Nephron progenitor cell (in vitro differentiated cells): ENCODE data around the gene ATP6V1G2.
"Not testable (repeated sequence)": the region's sequence is repeated elsewhere in the genome, so short reads cannot be mapped to it uniquely, and the experiment has no call there.

Experiments
- DNase-seq: peaks from one replicate; pipeline ENCODE4 v3.0.0; 2021
- H3K27ac Mint-ChIP-seq: 2 replicates; pipeline ENCODE4 v1.8.0; 2021; ENCODE audit warnings: mild to moderate bottlenecking, moderate library complexity, mixed read lengths
- H3K27me3 Mint-ChIP-seq: 2 replicates; pipeline ENCODE4 v1.8.0; 2021; ENCODE audit warnings: mild to moderate bottlenecking, low read depth, mixed read lengths; ENCODE audit not compliant: poor library complexity
- H3K36me3 Mint-ChIP-seq: 2 replicates; pipeline ENCODE4 v1.8.0; 2021; ENCODE audit warnings: low read depth, mixed read lengths
- H3K4me1 Mint-ChIP-seq: 2 replicates; pipeline ENCODE4 v1.8.0; 2021; ENCODE audit warnings: mixed read lengths
- H3K4me3 Mint-ChIP-seq: 2 replicates; pipeline ENCODE4 v1.8.0; 2021; ENCODE audit warnings: mild to moderate bottlenecking, moderate library complexity, mixed read lengths
- H3K9me3 Mint-ChIP-seq: 2 replicates; pipeline ENCODE4 v1.8.0; 2021; ENCODE audit warnings: mild to moderate bottlenecking, moderate library complexity, mixed read lengths
- CTCF ChIP-seq: fragments of 200-600 bp; sonication (generic); IDR thresholded peaks from 2 replicates; pipeline ENCODE4 v1.5.0; 2021; ENCODE audit warnings: antibody characterized with exemption

ATP6V1G2 gene

GRCh38 chr6:31498748-31499147, 47.7 kb downstream of the ATP6V1G2 start:
- Mint-ChIP-seq H3K36me3 (no peaks in the 10 kb centered on the region), H3K9me3 (peaks cover 36% of the 10 kb centered on the region), H3K27me3 (peaks cover 100% of the 10 kb centered on the region), H3K4me3 (peak overlapping the region; percentile 84), H3K27ac (no peak overlapping the region), H3K4me1 (peaks cover 31% of the 10 kb centered on the region)
- peak; percentile 29 for DNase-seq
- TF ChIP-seq CTCF: no peak

- no peak for TF ChIP-seq CTCF
- H3K27ac Mint-ChIP-seq: no peak within 1 kb of the TSS
- H3K4me3 Mint-ChIP-seq: peak within 1 kb of the TSS; percentile 84
- H3K4me1 Mint-ChIP-seq: peaks cover 34% of the 10 kb centered on the region
- H3K9me3 Mint-ChIP-seq: peaks cover 30% of the 10 kb centered on the region
- H3K36me3 Mint-ChIP-seq: no peaks in the 10 kb centered on the region
- peaks cover 99% of the 10 kb centered on the region for H3K27me3 Mint-ChIP-seq
- DNase-seq: peak; percentile 69
Observed at GRCh38 chr6:31497531-31498476, 48.6 kb downstream of the ATP6V1G2 start, which contains the start of gene MICB. Gene MICB (plus strand): TSS chr6:31498145. CDS start chr6:31498194, 49 bp downstream.

- Mint-ChIP-seq H3K4me3 (peak overlapping the region; percentile 76), H3K9me3 (peaks cover 20% of the 10 kb centered on the region), H3K27me3 (peaks cover 98% of the 10 kb centered on the region), H3K4me1 (peaks cover 37% of the 10 kb centered on the region)
- not testable (repeated sequence) for DNase-seq, H3K36me3 Mint-ChIP-seq, H3K27ac Mint-ChIP-seq
Observed at GRCh38 chr6:31496826-31497225, 49.6 kb downstream of the ATP6V1G2 start.

- peaks cover 92% of the 10 kb centered on the region for H3K27me3 Mint-ChIP-seq
- H3K4me3 Mint-ChIP-seq: no peak overlapping the region
- peaks cover 38% of the 10 kb centered on the region for H3K4me1 Mint-ChIP-seq
- no peak for TF ChIP-seq CTCF
- peaks cover 10% of the 10 kb centered on the region for H3K9me3 Mint-ChIP-seq
- no peaks in the 10 kb centered on the region for H3K36me3 Mint-ChIP-seq
- no peak overlapping the region for H3K27ac Mint-ChIP-seq
- DNase-seq: no peak
Observed at GRCh38 chr6:31495580-31495979, 50.8 kb downstream of the ATP6V1G2 start.
